Stimulated activated CD4-positive, alpha-beta T cell treated with anti-CD3 and anti-CD28 coated beads, TNF-alpha, amount 100 ng/mL, for 4 hours (primary cell): ENCODE measurements around the gene FECH.

ENCODE experiments used
- DNase-seq, 3 experiments: peaks; one replicate each; pipeline ENCODE4 v3.0.0-alpha.2; 2020; ENCODE audit warnings: low read depth in 3 of 3

The FECH gene

DNA sequence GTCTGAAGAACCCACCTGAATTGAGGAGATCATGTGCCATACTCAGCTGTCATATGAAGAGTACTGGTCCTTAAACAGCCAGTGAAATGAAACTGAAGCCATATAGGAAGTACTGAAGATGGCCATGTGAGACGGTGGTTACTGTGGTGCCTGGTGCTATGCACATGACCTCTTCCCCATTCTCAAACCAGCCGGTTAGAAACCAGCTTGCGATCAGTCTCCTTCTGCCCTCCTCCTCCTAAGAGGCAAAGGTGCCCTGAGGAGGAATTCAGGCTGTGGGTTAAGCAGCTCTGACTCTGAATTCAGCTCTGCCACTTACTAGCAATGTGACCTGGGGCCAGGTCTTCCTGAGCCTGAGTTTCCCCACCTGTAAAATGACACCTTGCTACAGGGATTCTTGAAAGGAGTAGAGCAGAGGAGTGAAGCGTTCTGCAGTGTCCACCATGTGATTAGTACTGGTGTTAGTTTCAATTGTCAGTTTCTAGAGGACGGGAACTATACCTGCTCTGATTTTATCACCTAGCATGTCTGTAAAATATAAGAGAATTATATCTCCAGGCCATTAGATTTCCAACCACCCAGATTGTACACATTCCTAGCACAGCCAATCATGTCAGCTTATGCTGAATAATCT is 5.1 kb downstream of the FECH start:
- DNase-seq = no peak

GRCh38 chr18:57579934-57580333 is 6.6 kb downstream of the FECH start:
- DNase-seq = no peak

- DNase-seq = no peak
These were observed 10.2 kb downstream of the FECH start for GRCh38 chr18:57576316-57576715.

- no peak for DNase-seq
These were observed 11.0 kb downstream of the FECH start for GRCh38 chr18:57575542-57575941.

DNA sequence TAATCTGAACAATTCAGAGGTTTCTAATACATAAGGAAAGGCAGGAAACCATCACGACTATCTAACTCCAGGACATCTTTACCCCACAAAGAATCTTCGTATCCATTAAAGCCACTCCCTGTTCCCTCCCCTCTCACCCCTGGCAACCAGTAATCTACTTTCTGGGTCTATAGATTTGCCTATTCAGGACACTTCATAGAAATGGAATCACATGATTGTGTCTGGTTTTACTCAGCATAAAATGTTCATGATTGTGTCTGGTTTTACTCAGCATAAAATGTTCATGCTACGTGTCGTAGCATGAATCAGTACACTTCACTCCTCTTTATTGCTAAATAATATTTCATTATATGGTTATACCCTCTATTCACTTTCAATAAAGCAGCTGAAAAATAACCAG is 11.6 kb downstream of the FECH start:
- no peak for DNase-seq

DNA sequence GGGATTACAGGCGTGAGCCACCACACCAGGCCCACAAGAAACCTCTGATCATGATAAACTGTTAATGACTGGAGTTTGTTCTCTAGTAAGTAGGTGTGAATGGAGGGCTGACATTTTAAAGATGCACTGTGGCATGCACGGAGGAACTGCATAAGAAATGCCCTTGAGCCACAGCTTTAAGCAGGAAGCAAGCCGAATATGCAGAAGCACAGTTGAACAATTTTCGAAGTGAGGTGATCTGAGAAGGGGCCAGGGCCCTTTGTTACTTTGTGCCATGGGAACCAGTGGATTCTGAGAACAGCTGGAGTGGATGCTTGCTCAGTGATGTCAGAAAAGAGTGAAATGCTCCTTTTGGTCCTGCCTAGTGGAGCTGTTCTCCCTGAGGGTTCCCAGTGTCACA is 16.3 kb downstream of the FECH start:
- DNase-seq = no peak

DNA sequence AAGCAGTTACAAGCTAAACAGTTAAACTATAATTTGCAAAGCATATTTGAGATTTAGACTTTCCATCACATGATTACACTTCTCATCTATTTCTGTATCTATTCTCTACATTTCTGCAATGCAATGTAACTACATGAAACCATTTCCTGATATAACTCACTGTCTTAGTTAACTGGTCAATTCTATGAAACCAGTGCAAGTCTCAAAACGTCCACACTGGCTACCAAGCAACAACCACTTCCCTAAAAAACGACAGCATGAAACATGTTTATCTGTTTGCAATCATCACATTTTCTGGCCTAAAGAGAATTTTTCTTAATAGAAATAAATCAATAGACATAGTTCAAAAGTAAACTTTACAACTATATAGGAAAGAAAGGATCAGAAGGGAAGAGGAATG is 17.4 kb downstream of the FECH start:
- DNase-seq = no peak

GRCh38 chr18:57561728-57562423 is 24.6 kb downstream of the FECH start:
- no peak for DNase-seq

- DNase-seq = no peak
These were observed 25.2 kb downstream of the FECH start for GRCh38 chr18:57561261-57561660.

- DNase-seq = no peak
These were observed 27.2 kb downstream of the FECH start for GRCh38 chr18:57559314-57559713.

- no peak for DNase-seq
These were observed 31.4 kb downstream of the FECH start for GRCh38 chr18:57555134-57555533.

- DNase-seq = no peak
These were observed 36.0 kb downstream of the FECH start for GRCh38 chr18:57550510-57550909.

DNA sequence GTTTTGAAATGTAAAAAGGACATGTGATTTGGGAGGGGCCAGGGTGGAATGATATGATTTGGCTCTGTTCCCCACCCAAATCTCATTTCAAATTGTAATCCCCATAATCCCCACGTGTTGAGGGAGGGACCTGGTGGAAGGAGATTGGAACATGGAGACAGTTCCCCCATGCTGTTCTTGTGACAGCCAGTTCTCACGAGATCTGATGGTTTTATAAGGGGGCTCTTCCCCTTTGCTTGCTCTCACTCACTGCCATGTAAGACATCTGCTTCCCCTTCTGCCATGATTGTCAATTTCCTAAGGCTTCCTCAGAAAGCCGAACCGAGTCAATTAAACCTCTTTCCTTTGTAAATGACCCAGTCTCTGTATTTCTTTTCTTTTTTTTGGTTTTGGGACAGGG is 39.2 kb downstream of the FECH start:
- DNase-seq = no peak

GRCh38 chr18:57544936-57545660 is 41.4 kb downstream of the FECH start:
- no peak for DNase-seq

GRCh38 chr18:57543560-57543959 is 42.9 kb downstream of the FECH start:
- DNase-seq = no peak

- DNase-seq = no peak
These were observed 43.6 kb downstream of the FECH start for GRCh38 chr18:57542812-57543427.

DNA sequence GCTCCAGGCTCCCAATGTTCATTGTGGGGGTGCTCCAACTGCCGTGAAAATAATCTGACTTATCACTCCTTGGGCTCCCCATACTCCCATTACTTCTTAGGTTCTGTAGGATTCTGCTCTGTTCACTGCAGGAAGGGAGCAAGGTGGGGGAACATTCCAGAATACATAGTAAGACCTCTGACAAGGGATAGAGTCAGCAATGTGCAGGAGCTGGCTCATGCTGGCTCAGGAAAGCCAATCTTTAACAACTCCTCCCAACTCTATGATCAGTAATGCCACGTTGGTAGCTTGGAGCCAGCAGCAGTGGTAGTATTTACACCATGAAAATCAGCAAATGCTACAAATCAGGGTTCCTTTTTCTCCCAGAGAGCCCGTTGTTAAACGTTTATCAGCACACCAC is 44.4 kb downstream of the FECH start:
- DNase-seq = no peak

DNA sequence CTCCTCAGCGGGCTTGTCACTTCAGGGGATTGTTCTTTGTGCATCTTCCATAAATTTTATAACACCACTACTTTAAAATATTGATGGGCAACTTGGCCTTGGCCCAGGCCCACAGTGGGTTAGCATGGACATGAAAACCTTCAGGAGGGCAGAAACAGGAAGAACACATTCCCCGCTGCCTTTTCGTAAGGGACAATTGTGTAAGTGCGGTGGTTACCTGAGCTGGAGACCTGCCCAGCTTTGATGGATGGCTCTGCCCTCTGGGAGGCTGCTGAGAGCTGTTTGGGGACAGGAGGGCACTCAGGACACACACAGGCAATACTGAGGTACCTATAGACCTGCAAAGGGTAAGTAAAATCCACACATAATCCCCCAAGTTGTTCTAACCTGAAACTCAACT is 46.8 kb downstream of the FECH start:
- DNase-seq = no peak

DNA sequence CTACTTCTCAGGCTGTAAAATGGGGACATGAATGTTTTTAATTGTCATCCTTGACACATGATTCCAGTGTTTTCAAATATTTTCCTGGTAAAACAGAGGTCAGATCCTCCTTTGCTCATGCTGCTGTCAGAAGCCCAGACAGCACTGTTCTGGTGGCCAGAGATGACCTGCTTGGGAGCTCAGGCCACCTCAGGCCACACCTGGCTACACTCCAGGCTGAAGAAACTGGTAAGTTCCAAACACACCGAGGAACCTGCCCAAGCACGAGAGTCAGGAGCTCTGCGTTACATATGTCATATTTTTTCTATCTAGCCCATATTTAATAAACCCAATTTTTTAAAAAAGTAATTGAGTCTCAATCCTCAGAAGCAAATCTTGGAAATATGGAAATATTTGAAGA is 47.9 kb downstream of the FECH start:
- no peak for DNase-seq

DNA sequence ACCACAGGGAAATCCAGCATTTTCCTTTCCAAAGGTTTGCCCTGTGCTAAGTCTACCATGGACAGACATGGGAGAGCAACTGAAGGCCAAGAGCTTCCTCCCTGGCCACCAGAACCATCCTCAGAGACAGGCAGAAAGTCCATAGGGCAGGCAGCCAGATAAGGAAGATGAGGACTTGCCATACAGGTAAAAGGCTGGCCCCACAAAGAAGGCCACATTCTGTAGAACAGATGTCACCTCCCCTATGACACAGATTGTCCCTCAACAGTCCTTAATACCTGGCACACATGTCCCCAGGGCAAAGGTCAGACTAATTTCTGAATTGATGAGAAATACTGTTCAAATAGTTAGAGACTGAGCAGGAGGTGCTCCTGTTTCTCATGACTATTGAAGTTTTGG is 52.0 kb downstream of the FECH start:
- no peak for DNase-seq

- DNase-seq = no peak
These were observed 52.5 kb downstream of the FECH start for GRCh38 chr18:57533868-57534510.
